GM19193 (cell line): ENCODE measurements around the gene ALDH1L1.

Source experiments
- POLR2A ChIP-seq: IDR thresholded peaks from 4 replicates; pipeline ENCODE4 v1.6.1; 2011; ENCODE audit not compliant: insufficient read depth, insufficient read length; ENCODE audit errors: extremely low read depth

Gene ALDH1L1

DNA sequence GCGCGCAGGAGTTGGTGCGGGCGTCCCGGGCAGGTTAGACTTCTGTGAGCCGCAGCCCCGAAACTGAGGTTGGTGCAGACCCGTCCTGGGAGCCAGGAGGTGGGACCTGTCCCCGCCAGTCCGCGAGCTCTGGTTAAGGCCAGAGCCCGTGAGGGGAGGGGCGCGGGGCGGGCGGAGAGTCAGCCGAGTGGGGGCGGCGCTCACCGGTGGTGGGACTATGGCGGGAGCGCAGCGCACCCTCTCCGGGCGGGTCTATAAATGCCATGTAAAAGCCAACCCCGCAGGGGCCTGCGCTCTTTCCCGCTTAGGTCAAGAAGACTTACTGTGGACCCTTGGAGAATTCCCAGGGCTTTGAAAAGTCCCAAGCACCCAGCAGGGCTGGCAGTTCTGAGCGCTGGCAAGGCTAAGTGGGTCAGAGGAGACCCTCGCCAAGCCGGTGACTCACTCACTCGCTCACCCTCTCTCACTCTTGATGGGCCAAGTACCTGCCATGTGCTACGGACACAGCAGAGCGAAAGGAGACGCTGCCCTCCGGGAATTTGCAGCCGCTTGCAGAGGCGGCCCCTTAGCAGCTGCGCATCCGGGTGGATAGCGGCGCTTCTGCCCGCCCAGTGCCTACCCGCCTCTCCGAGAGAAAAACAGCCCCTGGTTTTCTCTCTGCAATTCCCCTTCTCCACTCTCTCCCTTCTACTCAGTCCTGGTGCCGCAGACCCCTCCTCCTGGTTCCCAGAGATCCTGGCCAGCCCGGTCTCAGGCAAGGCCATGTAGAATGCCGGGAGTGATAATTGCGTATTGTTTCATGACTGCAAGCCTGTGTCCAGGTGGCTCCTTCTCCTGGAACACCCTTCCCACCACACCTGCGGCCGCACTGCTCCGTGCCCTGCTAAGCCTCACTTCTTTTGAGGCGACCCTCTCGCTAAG lies at the start of gene ALDH1L1:
Gene ALDH1L1, minus strand, starts transcription at position 110 of the 921 bp plus-strand sequence. CDS start 19,607 bp downstream, outside the sequence.
- no peak for TF ChIP-seq POLR2A

DNA sequence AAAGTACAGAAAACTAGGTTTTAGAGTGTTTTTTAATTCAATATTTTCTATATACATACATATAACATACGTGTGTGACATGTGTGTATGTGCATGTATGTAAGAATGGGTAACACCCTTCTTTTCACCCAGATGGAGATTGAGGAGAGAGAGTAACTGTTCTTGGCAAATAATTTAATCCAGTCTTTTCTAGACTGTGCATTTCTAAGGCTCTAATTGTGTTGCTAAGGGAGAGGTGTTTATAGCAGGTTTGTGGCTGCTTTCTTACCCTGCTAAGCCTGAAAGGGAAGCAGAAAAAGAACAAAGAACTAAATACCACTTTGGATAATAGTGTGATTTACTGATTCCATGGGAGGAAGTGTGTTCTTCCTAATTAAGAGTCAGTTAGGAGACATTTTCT lies 46.0 kb upstream of the ALDH1L1 start:
- TF ChIP-seq POLR2A, result no peak

DNA sequence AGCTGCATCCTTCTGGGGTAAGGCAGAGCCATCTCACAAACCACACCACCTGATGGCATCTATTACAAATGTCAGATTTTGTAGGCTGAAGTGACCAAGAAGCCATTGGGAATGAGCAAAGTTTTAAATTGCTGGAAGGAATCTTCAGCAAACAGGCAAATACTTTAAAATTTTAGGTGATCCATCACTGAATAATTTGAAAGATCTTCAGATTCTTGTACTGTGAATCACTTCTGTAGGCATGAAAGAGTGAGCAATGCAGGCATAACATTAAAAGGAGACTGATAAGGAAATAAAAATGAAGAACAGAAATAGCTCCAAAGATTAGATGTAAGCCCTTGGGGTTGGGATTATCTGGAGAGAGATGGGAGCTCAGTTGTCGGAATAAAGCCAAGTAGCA lies 36.0 kb upstream of the ALDH1L1 start:
- no peak for TF ChIP-seq POLR2A

DNA sequence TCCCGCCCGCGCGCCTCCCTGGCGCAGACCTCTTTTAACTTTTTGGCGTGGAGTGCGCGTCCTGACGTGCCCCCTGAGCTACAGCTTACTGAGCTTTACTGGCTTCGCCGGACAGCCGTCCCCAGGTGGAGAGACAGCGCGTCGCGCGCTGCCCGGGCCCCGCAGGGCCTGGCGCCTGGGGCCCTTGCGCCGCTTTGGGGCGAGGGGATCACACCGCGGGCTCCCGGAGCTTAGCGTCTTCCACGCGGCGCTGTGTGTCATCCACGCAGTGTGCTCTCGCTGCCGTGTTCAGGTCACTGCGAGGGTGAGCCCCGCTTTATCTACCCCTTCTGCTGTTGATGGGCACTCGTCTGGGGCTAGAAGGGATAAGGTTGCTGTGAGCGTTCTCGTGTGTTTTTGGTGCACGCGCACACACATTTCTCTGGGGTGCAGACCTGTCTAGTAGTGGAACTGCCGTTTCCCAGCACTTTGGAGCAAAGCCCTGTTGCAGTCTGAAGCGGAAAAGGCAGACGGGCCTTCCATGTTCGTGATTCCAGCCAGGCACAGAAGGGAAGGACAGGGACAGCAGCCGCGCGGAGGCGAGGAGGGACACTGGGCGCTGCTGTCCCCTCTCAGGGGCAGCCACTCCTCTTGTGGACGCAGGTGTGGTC lies 33.1 kb upstream of the ALDH1L1 start:
- TF ChIP-seq POLR2A, result no peak

DNA sequence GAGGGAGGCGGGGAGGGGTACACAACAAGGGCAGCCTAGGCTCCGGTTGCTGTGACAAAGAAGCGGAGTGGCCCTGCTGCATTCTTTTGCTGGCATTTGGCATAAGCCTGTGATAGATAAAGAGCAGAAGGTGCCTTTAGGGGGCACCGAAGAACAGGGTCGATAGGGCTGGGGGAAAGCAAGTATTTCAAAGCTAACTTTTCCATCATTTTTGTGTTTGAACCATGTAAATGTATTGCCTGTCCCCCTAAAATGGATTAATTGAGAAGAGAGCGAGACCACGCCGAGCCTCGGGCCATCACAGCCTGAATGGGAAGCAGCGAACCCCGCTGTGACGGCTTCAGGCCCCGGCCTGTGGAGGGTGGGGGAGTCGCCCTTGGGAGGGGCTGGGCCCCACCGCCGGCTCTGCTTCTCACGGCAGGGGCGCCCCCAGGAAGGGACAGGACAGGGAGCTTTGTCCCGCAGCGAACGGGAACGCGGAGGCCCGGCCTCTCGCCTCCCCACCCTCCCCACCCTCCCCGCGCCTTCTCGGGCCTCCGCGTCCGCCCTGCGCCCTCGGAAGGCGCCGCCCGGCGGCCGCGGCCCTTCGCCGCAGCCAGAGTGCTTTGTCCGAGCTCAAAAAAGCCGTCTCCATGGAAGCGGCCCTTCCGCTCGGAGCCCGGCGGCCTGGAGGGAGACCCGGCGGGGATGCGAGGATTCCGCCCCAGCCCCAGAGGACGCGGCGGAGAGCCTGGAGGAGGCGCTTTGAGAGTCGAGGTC lies 32.4 kb upstream of the ALDH1L1 start:
- TF ChIP-seq POLR2A, result no peak

GRCh38 chr3:126212250-126212619 lies 31.8 kb upstream of the ALDH1L1 start:
- TF ChIP-seq POLR2A, result no peak

GRCh38 chr3:126211569-126211968 lies 31.2 kb upstream of the ALDH1L1 start:
- no peak for TF ChIP-seq POLR2A

- TF ChIP-seq POLR2A, result no peak
Observed at GRCh38 chr3:126210606-126211005, 30.2 kb upstream of the ALDH1L1 start.

- no peak for TF ChIP-seq POLR2A
Observed at GRCh38 chr3:126209741-126210140, 29.4 kb upstream of the ALDH1L1 start.

- no peak for TF ChIP-seq POLR2A
Observed at GRCh38 chr3:126208606-126209256, 28.3 kb upstream of the ALDH1L1 start.

GRCh38 chr3:126208182-126208581 lies 27.8 kb upstream of the ALDH1L1 start:
- no peak for TF ChIP-seq POLR2A

- no peak for TF ChIP-seq POLR2A
Observed at GRCh38 chr3:126207166-126207565, 26.8 kb upstream of the ALDH1L1 start.

GRCh38 chr3:126205717-126206655 lies 25.6 kb upstream of the ALDH1L1 start:
- no peak for TF ChIP-seq POLR2A

GRCh38 chr3:126202680-126203079 lies 22.3 kb upstream of the ALDH1L1 start:
- no peak for TF ChIP-seq POLR2A

DNA sequence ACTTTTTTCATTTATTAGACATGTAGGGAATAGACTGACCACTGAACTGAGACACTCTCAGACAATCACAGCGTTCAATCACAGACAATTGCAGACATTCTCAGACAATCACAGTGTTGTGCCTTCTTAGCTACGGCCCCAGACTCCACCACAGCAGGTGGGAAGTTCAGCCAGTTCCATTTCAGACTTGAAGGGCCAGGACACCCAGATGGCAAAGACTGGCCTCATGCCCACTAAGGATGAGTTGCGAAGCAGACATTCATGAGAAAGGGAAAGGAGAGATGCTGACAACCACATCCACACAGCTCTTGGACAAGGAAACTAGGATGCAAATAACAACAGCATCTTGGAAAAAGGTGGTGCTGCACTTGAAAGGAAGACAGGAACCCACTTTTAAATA lies 21.9 kb upstream of the ALDH1L1 start:
- TF ChIP-seq POLR2A, result no peak

- TF ChIP-seq POLR2A, result no peak
Observed at GRCh38 chr3:126201168-126201567, 20.8 kb upstream of the ALDH1L1 start.
